GM10847 (cell line): ENCODE results near the gene NCOA5.

Source experiments
- POLR2A ChIP-seq: IDR thresholded peaks from 2 replicates; pipeline ENCODE4 v1.6.1; 2011; ENCODE audit not compliant: insufficient read length; ENCODE audit errors: extremely low read depth

NCOA5 gene

GRCh38 chr20:46056970-46057855, 32.5 kb downstream of the NCOA5 start:
- no peak for TF ChIP-seq POLR2A

GRCh38 chr20:46056027-46056833, 33.5 kb downstream of the NCOA5 start:
- TF ChIP-seq POLR2A: no peak

GRCh38 chr20:46055269-46055668, 34.5 kb downstream of the NCOA5 start:
- TF ChIP-seq POLR2A: no peak

- TF ChIP-seq POLR2A: no peak
These were observed 35.2 kb downstream of the NCOA5 start for GRCh38 chr20:46054606-46055005.

- TF ChIP-seq POLR2A: no peak
These were observed 36.3 kb downstream of the NCOA5 start for GRCh38 chr20:46053416-46053815.

- no peak for TF ChIP-seq POLR2A
These were observed 38.0 kb downstream of the NCOA5 start for GRCh38 chr20:46051556-46052308.

GRCh38 chr20:46050885-46051284, 38.9 kb downstream of the NCOA5 start:
- TF ChIP-seq POLR2A: no peak

- TF ChIP-seq POLR2A: no peak
These were observed 39.3 kb downstream of the NCOA5 start for GRCh38 chr20:46050444-46050843.

- no peak for TF ChIP-seq POLR2A
These were observed 39.9 kb downstream of the NCOA5 start for GRCh38 chr20:46049815-46050214.

- TF ChIP-seq POLR2A: no peak
These were observed 40.6 kb downstream of the NCOA5 start for GRCh38 chr20:46049190-46049589.

- no peak for TF ChIP-seq POLR2A
These were observed 41.9 kb downstream of the NCOA5 start for GRCh38 chr20:46047821-46048220.

- no peak for TF ChIP-seq POLR2A
These were observed 43.0 kb downstream of the NCOA5 start for GRCh38 chr20:46046588-46047310.

- TF ChIP-seq POLR2A: no peak
These were observed 44.9 kb downstream of the NCOA5 start for GRCh38 chr20:46044896-46045295.

- no peak for TF ChIP-seq POLR2A
These were observed 46.2 kb downstream of the NCOA5 start for GRCh38 chr20:46043556-46043955.
